Stimulated activated naive B cell treated with anti-CD40 and anti-IgM and Interleukin-4, amounts not matched to agents 10 μg/mL and 1 μg/mL and 100 μg/mL, for 72 hours (primary cell): Measurements from ENCODE around the gene NLRC3.
"Not testable (repeated sequence)": the region's sequence is repeated elsewhere in the genome, so short reads cannot be mapped to it uniquely, and the experiment has no call there.

Source experiments
- ATAC-seq, 2 donors: fragments of 150-1000 bp; cut with Tn5 transposase; replicated peaks; 2 replicates each; pipeline ENCODE4 v1.10.0; 2021; ENCODE audit warnings: moderate library complexity in 1 of 2
- DNase-seq: peaks from one replicate; pipeline ENCODE4 v3.0.0; 2021
- H3K27ac Mint-ChIP-seq: one replicate; pipeline ENCODE4 v1.8.0; 2022; ENCODE audit warnings: mild to moderate bottlenecking, mixed read lengths
- H3K27me3 Mint-ChIP-seq, 2 donors: one replicate each; pipeline ENCODE4 v1.8.0; 2022; ENCODE audit warnings: mixed read lengths in 2 of 2
- H3K36me3 Mint-ChIP-seq, 2 donors: one replicate each; pipeline ENCODE4 v1.8.0; 2022; ENCODE audit warnings: mixed read lengths in 2 of 2, mild to moderate bottlenecking in 1 of 2
- H3K4me1 Mint-ChIP-seq, 2 donors: one replicate each; pipeline ENCODE4 v1.8.0; 2022; ENCODE audit warnings: mixed read lengths in 2 of 2, mild to moderate bottlenecking in 1 of 2
- H3K4me3 Mint-ChIP-seq, 2 donors: one replicate each; pipeline ENCODE4 v1.8.0; 2022; ENCODE audit warnings: mild to moderate bottlenecking in 2 of 2, mixed read lengths in 2 of 2, moderate library complexity in 1 of 2
- H3K9me3 Mint-ChIP-seq, 2 donors: one replicate each; pipeline ENCODE4 v1.8.0; 2022; ENCODE audit warnings: mixed read lengths in 2 of 2, mild to moderate bottlenecking in 1 of 2

The NLRC3 gene

GRCh38 chr16:3515897-3516296 lies 61.3 kb downstream of the NLRC3 start:
- DNase-seq, result no peak
- H3K36me3 Mint-ChIP-seq, result peaks cover 29 to 52% of the 10 kb centered on the region in 2 donors
- H3K9me3 Mint-ChIP-seq, result no peaks in the 10 kb centered on the region

DNA sequence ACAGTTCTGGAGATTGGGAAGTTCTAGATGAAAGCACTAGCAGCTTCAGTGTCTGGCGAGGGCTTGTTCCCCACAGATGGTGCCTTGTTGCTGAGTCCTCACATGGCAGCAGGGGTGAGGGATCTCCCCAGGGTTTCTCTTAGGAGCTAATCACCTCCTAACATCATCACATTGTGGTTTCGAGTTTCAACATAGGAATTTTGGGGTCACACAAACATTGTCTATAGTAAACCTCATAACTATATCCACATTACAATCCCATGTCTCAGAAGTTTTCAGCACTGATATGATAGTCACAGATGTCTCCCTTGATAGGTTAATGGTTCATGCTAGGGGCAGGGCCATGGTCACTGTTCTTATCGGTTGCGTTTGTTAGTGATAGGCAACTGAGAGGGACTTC lies 62.6 kb downstream of the NLRC3 start:
- H3K27me3 Mint-ChIP-seq, result no peaks in the 10 kb centered on the region
- H3K36me3 Mint-ChIP-seq, result peaks cover 30 to 53% of the 10 kb centered on the region in 2 donors
- DNase-seq, result no peak
- H3K4me1 Mint-ChIP-seq, result no peaks in the 10 kb centered on the region
- no peak overlapping the region for H3K4me3 Mint-ChIP-seq
- no peak overlapping the region for H3K27ac Mint-ChIP-seq
- no peaks in the 10 kb centered on the region for H3K9me3 Mint-ChIP-seq
- ATAC-seq, result no peak

More at GRCh38 chr16:3515897-3516296, 61.3 kb downstream of the NLRC3 start:
- H3K4me1 Mint-ChIP-seq, result no peaks in the 10 kb centered on the region
- H3K27ac Mint-ChIP-seq, result no peak overlapping the region
- ATAC-seq, result no peak
- no peak overlapping the region for H3K4me3 Mint-ChIP-seq
- no peaks in the 10 kb centered on the region for H3K27me3 Mint-ChIP-seq

DNA sequence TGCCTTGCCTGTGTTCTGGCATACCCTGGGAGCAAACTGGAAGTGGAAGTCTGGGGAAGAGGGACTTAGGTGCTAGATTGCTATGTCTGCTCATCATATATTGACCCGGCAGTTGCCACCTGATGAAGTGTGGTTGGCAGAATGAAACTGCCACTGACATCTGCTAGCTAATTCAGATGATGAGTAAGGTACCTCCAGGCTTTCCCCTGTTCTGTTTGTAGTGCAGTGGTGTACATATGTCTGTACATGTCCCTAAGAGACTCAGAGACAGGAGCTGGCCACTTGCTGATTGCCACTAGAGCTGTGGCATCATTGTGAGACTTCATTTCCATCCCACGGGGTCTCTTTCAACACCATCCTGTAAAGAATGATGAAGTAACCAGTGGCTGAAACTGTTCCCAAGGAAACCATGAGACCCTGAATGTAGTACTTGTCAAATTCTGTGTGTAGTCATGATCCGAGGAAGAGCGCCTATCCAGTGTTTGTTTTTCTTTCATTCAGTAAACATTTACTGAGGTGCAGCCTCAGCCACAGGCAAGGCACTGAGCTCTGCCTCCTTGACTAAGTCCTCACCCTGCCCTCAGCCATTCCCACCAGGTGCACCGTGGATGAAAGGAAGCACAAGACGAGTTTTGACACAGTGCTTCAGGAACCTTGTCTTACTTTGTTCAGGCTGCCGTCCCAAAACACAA lies 63.2 kb downstream of the NLRC3 start:
- H3K27ac Mint-ChIP-seq, result no peak overlapping the region
- H3K4me3 Mint-ChIP-seq, result no peak overlapping the region
- H3K27me3 Mint-ChIP-seq, result no peaks in the 10 kb centered on the region
- DNase-seq (no peak), ATAC-seq (no peak)
- H3K9me3 Mint-ChIP-seq, result no peaks in the 10 kb centered on the region
- H3K4me1 Mint-ChIP-seq, result no peaks in the 10 kb centered on the region
- peaks cover 31 to 55% of the 10 kb centered on the region in 2 donors for H3K36me3 Mint-ChIP-seq

- Mint-ChIP-seq H3K9me3 (no peaks in the 10 kb centered on the region), H3K36me3 (peaks cover 38 to 57% of the 10 kb centered on the region in 2 donors), H3K4me3 (no peak overlapping the region), H3K27ac (no peak overlapping the region), H3K4me1 (peaks cover 0 to 2% of the 10 kb centered on the region in 2 donors), H3K27me3 (no peaks in the 10 kb centered on the region)
- no peak for DNase-seq
- no peak for ATAC-seq
Observed at GRCh38 chr16:3511286-3512180, 65.7 kb downstream of the NLRC3 start.

DNA sequence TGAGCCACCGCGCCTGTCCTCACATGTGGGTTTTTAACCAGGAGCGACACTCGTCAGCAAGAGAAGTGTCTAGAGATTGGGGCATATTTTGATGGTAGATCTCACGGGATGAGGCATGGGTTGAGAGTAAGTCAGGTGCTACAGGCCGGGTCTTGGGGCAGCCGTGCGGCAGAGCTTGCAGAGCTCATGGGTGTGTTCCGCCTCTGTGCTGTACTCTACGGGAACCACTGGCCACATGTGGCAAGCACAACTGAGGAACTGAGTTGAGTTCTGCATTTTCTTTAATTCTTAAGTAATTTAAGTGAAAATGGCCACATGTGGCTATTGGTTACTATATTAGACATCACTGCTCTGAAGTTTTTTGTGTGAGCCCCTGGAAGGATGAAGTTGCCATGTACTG lies 66.8 kb downstream of the NLRC3 start:
- H3K4me3 Mint-ChIP-seq, result no peak overlapping the region
- no peak for ATAC-seq
- no peaks in the 10 kb centered on the region for H3K27me3 Mint-ChIP-seq
- H3K27ac Mint-ChIP-seq, result no peak overlapping the region
- peaks cover 33 to 58% of the 10 kb centered on the region in 2 donors for H3K36me3 Mint-ChIP-seq
- H3K4me1 Mint-ChIP-seq, result peaks cover 0 to 4% of the 10 kb centered on the region in 2 donors
- H3K9me3 Mint-ChIP-seq, result no peaks in the 10 kb centered on the region
- DNase-seq, result no peak

DNA sequence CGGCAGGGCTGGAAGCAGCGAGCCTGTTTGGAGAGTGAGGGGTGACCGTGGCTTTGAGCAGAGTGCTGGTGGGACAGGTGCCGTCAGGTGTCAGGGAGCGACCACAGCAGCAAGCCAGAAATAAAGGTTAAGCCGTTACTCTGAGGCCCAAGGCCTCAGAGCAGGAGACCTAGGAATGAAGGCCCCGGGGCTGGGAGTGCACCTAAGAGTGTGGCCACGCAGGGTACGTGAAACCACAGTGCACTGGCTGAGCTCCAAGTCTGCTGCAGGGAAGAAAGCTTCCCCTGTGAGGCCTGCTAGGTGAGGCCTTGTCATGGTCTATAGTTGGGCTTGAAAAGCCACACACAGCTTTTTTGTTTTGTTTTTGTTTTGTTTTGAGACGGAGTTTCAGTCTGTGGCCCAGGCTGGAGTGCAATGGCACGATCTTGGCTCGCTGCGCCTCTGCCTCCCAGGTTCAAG lies 67.7 kb downstream of the NLRC3 start:
- Mint-ChIP-seq H3K4me1 (peaks cover 0 to 4% of the 10 kb centered on the region in 2 donors), H3K36me3 (peaks cover 33 to 58% of the 10 kb centered on the region in 2 donors), H3K4me3 (no peak overlapping the region), H3K27ac (no peak overlapping the region), H3K27me3 (no peaks in the 10 kb centered on the region), H3K9me3 (no peaks in the 10 kb centered on the region)
- no peak for ATAC-seq
- DNase-seq, result no peak

DNA sequence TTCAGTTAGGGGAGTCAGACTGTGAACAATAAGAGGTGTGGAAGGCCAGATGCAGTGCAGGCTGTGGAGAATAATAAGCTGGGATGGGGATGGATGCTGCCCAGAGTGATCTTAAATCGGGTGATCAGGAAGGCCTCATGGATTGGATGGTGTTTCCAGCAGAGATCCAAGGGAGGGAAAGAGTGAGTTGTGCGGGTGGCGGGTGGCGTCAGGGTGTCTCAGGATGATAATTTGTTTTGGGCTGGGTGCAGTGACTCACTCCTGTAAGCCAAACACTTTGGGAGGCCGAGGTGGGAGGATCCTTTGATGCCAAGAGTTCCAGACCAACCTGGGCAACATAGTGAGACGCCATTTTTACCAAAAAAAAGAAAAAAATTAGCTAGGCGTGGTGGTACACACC lies 68.5 kb downstream of the NLRC3 start:
- H3K36me3 Mint-ChIP-seq, result peaks cover 29 to 54% of the 10 kb centered on the region in 2 donors
- H3K27ac Mint-ChIP-seq, result no peak overlapping the region

DNA sequence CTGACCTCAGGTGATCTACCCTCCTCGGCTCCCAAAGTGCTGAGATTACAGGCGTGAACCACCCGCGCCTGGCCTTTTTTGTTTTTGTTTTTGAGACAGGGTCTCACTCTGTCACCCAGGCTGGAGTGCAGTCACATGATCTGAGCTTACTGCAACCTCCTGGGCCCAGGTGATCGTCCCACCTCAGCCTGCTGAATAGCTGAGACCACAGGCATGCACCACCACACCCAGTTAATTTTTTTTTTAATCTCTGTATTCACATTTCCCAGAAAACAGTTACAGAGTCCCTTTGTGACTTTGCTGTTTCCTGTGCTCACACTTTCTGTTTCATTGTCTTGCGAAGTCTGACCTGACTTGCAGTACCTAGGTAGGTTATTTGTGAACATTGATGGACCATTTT lies 73.7 kb downstream of the NLRC3 start:
- DNase-seq (no peak), ATAC-seq (no peak)
- H3K4me1 Mint-ChIP-seq, result peaks cover 18 to 40% of the 10 kb centered on the region in 2 donors
- no peak overlapping the region for H3K27ac Mint-ChIP-seq
- peak overlapping the region in 1 of 2 donors; percentile 6 for H3K4me3 Mint-ChIP-seq
- H3K9me3 Mint-ChIP-seq, result no peaks in the 10 kb centered on the region
- H3K36me3 Mint-ChIP-seq, result peaks cover 7 to 22% of the 10 kb centered on the region in 2 donors
- no peaks in the 10 kb centered on the region for H3K27me3 Mint-ChIP-seq

More for the DNA sequence above, 68.5 kb downstream of the NLRC3 start:
- no peak for ATAC-seq
- no peak for DNase-seq
- Mint-ChIP-seq H3K27me3 (no peaks in the 10 kb centered on the region), H3K4me1 (peaks cover 1 to 4% of the 10 kb centered on the region in 2 donors), H3K9me3 (no peaks in the 10 kb centered on the region), H3K4me3 (no peak overlapping the region)

- DNase-seq (no peak), ATAC-seq (no peak)
- Mint-ChIP-seq H3K9me3 (no peaks in the 10 kb centered on the region), H3K4me3 (peak overlapping the region; percentile 93 to 94), H3K27me3 (no peaks in the 10 kb centered on the region), H3K27ac (no peak overlapping the region), H3K36me3 (peaks cover 0 to 16% of the 10 kb centered on the region in 2 donors), H3K4me1 (peaks cover 18 to 40% of the 10 kb centered on the region in 2 donors)
Observed at GRCh38 chr16:3501783-3502400, 75.3 kb downstream of the NLRC3 start.

DNA sequence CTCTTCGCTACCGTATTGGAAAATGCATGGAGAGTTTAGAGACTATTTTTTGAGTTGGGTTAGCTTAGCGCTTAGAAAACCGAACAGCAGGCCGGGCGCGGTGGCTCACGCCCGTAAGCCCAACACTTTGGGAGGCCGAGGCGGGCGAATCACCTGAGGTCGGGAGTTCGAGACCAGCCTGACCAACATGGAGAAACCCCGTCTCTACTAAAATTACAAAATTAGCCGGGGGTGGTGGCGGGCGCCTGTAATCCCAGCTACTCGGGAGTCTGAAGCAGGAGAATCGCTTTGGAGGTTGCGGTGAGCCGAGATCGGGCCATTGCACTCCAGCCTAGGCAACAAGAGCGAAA lies 75.8 kb downstream of the NLRC3 start:
- H3K4me1 Mint-ChIP-seq, result peaks cover 18 to 40% of the 10 kb centered on the region in 2 donors
- H3K27ac Mint-ChIP-seq, result peak overlapping the region; percentile 97
- H3K36me3 Mint-ChIP-seq, result peaks cover 0 to 16% of the 10 kb centered on the region in 2 donors
- H3K27me3 Mint-ChIP-seq, DNase-seq, ATAC-seq, H3K9me3 Mint-ChIP-seq: not testable (repeated sequence)
- peak overlapping the region; percentile 93 to 94 for H3K4me3 Mint-ChIP-seq

- H3K27me3 Mint-ChIP-seq, result no peaks in the 10 kb centered on the region
- H3K27ac Mint-ChIP-seq, result no peak overlapping the region
- H3K4me3 Mint-ChIP-seq, result no peak overlapping the region
- ATAC-seq (no peak), DNase-seq (no peak)
- H3K36me3 Mint-ChIP-seq, result no peaks in the 10 kb centered on the region
- H3K4me1 Mint-ChIP-seq, result peaks cover 16 to 40% of the 10 kb centered on the region in 2 donors
- H3K9me3 Mint-ChIP-seq, result no peaks in the 10 kb centered on the region
Observed at GRCh38 chr16:3498988-3499387, 78.2 kb downstream of the NLRC3 start.

DNA sequence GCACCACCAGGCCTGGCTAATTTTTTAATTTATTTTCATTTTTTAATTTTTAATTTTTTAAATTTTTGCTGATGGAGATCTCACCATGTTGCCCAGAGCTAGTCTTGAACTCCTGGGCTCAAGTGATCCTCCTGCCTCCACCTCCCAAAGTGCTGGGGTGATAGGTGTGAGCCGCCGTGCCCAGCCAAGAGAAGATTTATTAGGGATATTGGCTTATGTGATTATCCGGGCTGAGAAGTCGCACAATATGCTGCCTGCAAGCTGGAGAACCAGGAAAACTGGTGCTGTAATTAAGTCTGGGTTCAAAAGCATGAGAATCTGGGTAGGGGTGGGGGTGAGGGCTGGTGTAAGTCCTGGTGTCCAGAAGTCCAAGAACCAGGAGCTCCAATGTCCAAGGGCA lies 79.4 kb downstream of the NLRC3 start:
- ATAC-seq (no peak), DNase-seq (no peak)
- no peak overlapping the region for H3K4me3 Mint-ChIP-seq
- H3K36me3 Mint-ChIP-seq, result no peaks in the 10 kb centered on the region
- H3K9me3 Mint-ChIP-seq, result no peaks in the 10 kb centered on the region
- H3K4me1 Mint-ChIP-seq, result peaks cover 16 to 32% of the 10 kb centered on the region in 2 donors
- H3K27me3 Mint-ChIP-seq, result no peaks in the 10 kb centered on the region
- H3K27ac Mint-ChIP-seq, result no peak overlapping the region

DNA sequence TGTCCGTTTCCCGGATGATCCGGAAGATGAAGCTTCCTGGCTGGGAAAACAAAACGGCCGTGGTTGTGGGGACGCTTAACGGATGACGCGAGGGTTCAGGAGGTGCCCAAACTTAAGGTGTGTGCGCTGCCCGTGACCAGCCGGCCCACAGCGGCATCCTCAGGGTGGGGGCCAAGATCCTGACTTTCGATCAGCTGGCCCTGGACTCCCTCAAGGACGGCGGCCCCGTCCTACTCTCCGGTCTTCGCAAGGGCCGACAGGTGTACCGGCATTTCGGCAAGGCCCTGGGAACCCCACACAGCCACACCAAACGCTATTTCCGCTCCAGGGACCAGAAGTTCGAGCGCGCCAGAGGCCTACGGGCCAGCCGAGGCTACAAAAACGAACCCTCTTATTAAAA lies 80.8 kb downstream of the NLRC3 start:
- ATAC-seq (no peak), DNase-seq (no peak)
- Mint-ChIP-seq H3K36me3 (no peaks in the 10 kb centered on the region), H3K27me3 (no peaks in the 10 kb centered on the region), H3K4me3 (no peak overlapping the region), H3K4me1 (peaks cover 8 to 18% of the 10 kb centered on the region in 2 donors), H3K9me3 (no peaks in the 10 kb centered on the region), H3K27ac (no peak overlapping the region)

GRCh38 chr16:3495176-3495575 lies 82.0 kb downstream of the NLRC3 start, which contains the start of gene C16orf90:
Gene C16orf90 (minus strand): TSS chr16:3495489. CDS start chr16:3495421, 68 bp downstream.
- Mint-ChIP-seq H3K4me1 (peaks cover 6 to 8% of the 10 kb centered on the region in 2 donors), H3K36me3 (no peaks in the 10 kb centered on the region), H3K4me3 (no peak within 1 kb of the TSS), H3K9me3 (no peaks in the 10 kb centered on the region), H3K27ac (peak within 1 kb of the TSS; percentile 37), H3K27me3 (no peaks in the 10 kb centered on the region)
- ATAC-seq (no peak), DNase-seq (no peak)
